K562 (cell line): ENCODE measurements around the gene MADCAM1. TPM values are rescaled to one million over a fixed set of nuclear protein-coding genes. Genes with fewer than 3 reads are reported as not detected.

Experiments used
- ATAC-seq: fragments of 200-7000 bp; cut with Tn5 transposase; 3 replicates; pipeline ENCODE4 v1.9.1; 2020; ENCODE audit warnings: moderate library complexity
- BruUV-seq: library from RNA; stranded (reverse); fragments of 400-500 nt; replicated peaks from 2 replicates; lab custom pipeline; 2021; lab: Mats Ljungman, UMichigan
- CTCF ChIA-PET: fragments of 300-600 bp; formaldehyde crosslinking; extraction: SDS; loops from one replicate; lab custom pipeline; 2021; ENCODE audit warnings: low intra/inter-chr PET ratio; lab: Yijun Ruan, JAX
- POLR2A ChIA-PET: fragments of 300-600, 350-650 bp; sonication (Branson Sonifier 250); formaldehyde crosslinking; extraction: SDS; loops from one replicate; lab custom pipeline; 2021; ENCODE audit warnings: antibody characterized with exemption, inconsistent platforms; lab: Yijun Ruan, JAX
- DNase-seq, 4 experiments: peaks; one replicate each; pipeline versions ENCODE4 v3.0.0 to v3.0.0-alpha.2; 2011 to 2018; ENCODE audit warnings: low spot score in 3 of 4, mixed read lengths in 3 of 4; ENCODE audit errors: extremely low read depth in 1 of 4
- FAIRE-seq: peaks from 2 replicates; lab custom pipeline; 2011; peaks lifted over from hg19 to GRCh38; lab: Jason Lieb, UNC
- H2AFZ ChIP-seq: 2 replicates; pipeline ENCODE4 v1.6.0; 2011; ENCODE audit warnings: low read depth, low read length, control low read depth, inconsistent platforms
- H3K27ac ChIP-seq: fragments of 200-600 bp; 3 replicates; pipeline ENCODE4 v1.8.0; 2011; ENCODE audit warnings: low read depth, mild to moderate bottlenecking, control low read depth, inconsistent platforms, low read length, moderate library complexity, mixed read lengths; ENCODE audit errors: extremely low read depth
- H3K27me3 ChIP-seq, 2 experiments: fragments of 300-600 bp in 1 of 2; 2 replicates in 1 of 2; 3 replicates in 1 of 2; pipeline versions ENCODE4 v1.6.0 to v1.8.0; 2011; ENCODE audit warnings: inconsistent platforms in 2 of 2, low read length in 2 of 2, mild to moderate bottlenecking in 1 of 2, mixed read lengths in 1 of 2, moderate library complexity in 1 of 2; ENCODE audit not compliant: control insufficient read depth in 2 of 2, insufficient read depth in 2 of 2
- H3K36me3 ChIP-seq: fragments of 300-600 bp; 3 replicates; pipeline ENCODE4 v1.8.0; 2011; ENCODE audit warnings: mild to moderate bottlenecking, low read length, inconsistent platforms; ENCODE audit not compliant: control insufficient read depth, insufficient read depth
- H3K4me1 ChIP-seq, 2 experiments: fragments of 200-600 bp in 1 of 2; replicated peaks in 1 of 2; 2 replicates in 1 of 2; 3 replicates in 1 of 2; pipeline versions ENCODE4 v1.5.1 to v1.8.0; 2011; ENCODE audit warnings: inconsistent platforms in 2 of 2, low read length in 2 of 2, mild to moderate bottlenecking in 1 of 2, mixed read lengths in 1 of 2, moderate library complexity in 1 of 2; ENCODE audit not compliant: control insufficient read depth in 2 of 2, insufficient read depth in 2 of 2
- H3K4me2 ChIP-seq: 2 replicates; pipeline ENCODE4 v1.6.1; 2011; ENCODE audit warnings: low read length, control low read depth, inconsistent platforms, mixed read lengths; ENCODE audit not compliant: insufficient read depth
- H3K4me3 ChIP-seq: fragments of 200-600 bp; sonication (generic), shearing (Covaris generic); 2 replicates; pipeline ENCODE4 v1.5.1; 2016; ENCODE audit warnings: control low read depth, inconsistent platforms
- H3K79me2 ChIP-seq: fragments of 200-600 bp; 3 replicates; pipeline ENCODE4 v1.8.0; 2011; ENCODE audit warnings: low read length, inconsistent platforms; ENCODE audit not compliant: control insufficient read depth, insufficient read depth
- H3K9ac ChIP-seq, 2 experiments: 2 replicates each; pipeline versions ENCODE4 v1.6.0 to v1.6.1; 2011; ENCODE audit warnings: low read depth in 2 of 2, low read length in 2 of 2, control low read depth in 1 of 2, inconsistent platforms in 1 of 2, mild to moderate bottlenecking in 1 of 2, mixed read lengths in 1 of 2; ENCODE audit not compliant: insufficient read depth in 1 of 2
- H3K9me1 ChIP-seq: one replicate; pipeline ENCODE4 v1.6.0; 2011; ENCODE audit warnings: inconsistent platforms, mild to moderate bottlenecking, low read length, moderate library complexity; ENCODE audit not compliant: control insufficient read depth, insufficient read depth
- H3K9me3 ChIP-seq: replicated peaks from 2 replicates; pipeline ENCODE4 v1.5.1; 2011; ENCODE audit warnings: low read depth, low read length, inconsistent platforms; ENCODE audit not compliant: control insufficient read depth, insufficient read depth
- H4K20me1 ChIP-seq: replicated peaks from 2 replicates; pipeline ENCODE4 v1.6.1; 2011; ENCODE audit warnings: low read length, inconsistent platforms, mixed read lengths; ENCODE audit not compliant: control insufficient read depth, insufficient read depth
- GABPB2 ChIP-seq: fragments of 250-450 bp; sonication (Bioruptor Pico); conservative IDR thresholded peaks from 2 replicates; pipeline ENCODE4 v1.5.1; 2021; ENCODE audit warnings: mild to moderate bottlenecking
- HIVEP1 ChIP-seq: fragments of 250-450 bp; sonication (Bioruptor Pico); IDR thresholded peaks from 2 replicates; pipeline ENCODE4 v1.4.0; 2020; ENCODE audit warnings: mild to moderate bottlenecking
- POLR2G ChIP-seq: fragments of 200-400 bp; formaldehyde crosslinking; IDR thresholded peaks from 2 replicates; pipeline ENCODE4 v1.6.1; 2017; ENCODE audit warnings: low read depth, mild to moderate bottlenecking, antibody characterized with exemption, low read length, moderate library complexity
- WGBS: fragments of 100-300 bp; shearing (Covaris generic); methylation state at CpG from one replicate; pipeline ENCODE4 v1.1.6; 2016; ENCODE audit warnings: low coverage, mixed read lengths; ENCODE audit not compliant: insufficient coverage; ENCODE audit errors: missing lambda C conversion rate; 5-methylcytosine and 5-hydroxymethylcytosine counted together
- in situ Hi-C: fragments of 300-500 bp; cut with MboI; formaldehyde crosslinking; loops from 4 replicates; pipeline ENCODE4 v1.15.0; 2018; ENCODE audit warnings: inconsistent platforms, mixed read lengths
- intact Hi-C: fragments of 100-400 bp; cut with micrococcal nuclease; formaldehyde crosslinking; loops from 2 replicates; pipeline ENCODE4 v1.14.2; 2022
- polyA plus RNA-seq, 8 experiments: library from polyadenylated mRNA; depleted of rRNA in 4 of 8; stranded (reverse) in 5 of 8; unstranded in 3 of 8; fragments of >200 nt; fragmentation: Nextera tagmentation in 2 of 8; fragmentation: Illumina TruSeq in 1 of 8; extraction: Ambion mirVana in 2 of 8; extraction: Trizol in 1 of 8; gene quantifications; 2 replicates each; pipeline versions ENCODE4 v1.2.1 to v1.2.3, GENCODE V29; 2011 to 2014; ENCODE audit warnings: inconsistent platforms in 1 of 8, missing spikeins in 1 of 8
- total RNA-seq, 7 experiments: library from RNA; depleted of rRNA in 6 of 7; stranded (reverse); fragments of >200 nt in 6 of 7; fragmentation: Illumina TruSeq in 2 of 7; extraction: Trizol in 2 of 7; gene quantifications; 2 replicates each; pipeline versions ENCODE4 v1.2.1 to v1.2.3, GENCODE V29; 2011 to 2021; ENCODE audit warnings: low replicate concordance in 1 of 7

MADCAM1 gene
- total and polyA plus RNA-seq, 9 of the 15 experiments (the other 6 are each of a cell fraction or from before 2014, with no cell fraction given), result 0.09 to 0.36 (median 0.09) TPM; not detected in 6

DNA sequence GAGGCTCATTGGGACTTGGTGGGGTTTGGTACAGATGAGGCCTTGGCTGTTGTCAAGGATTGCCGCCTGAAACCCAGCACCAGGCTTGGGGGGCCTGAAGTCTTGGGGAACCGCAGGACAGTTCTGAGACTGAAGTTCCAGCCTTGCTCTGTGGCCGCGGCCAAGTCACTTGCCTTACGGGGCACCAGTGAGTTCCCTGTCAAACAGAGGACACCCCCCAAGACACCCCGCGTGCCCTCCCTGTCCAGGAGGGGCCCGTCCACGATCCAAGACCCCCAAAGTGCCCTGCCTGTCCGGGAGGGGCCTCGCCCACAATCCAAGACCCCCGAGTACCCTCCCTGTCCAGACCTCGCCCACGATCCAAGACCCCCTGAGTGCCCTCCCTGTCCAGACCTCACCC lies 37.8 kb downstream of the MADCAM1 start:
- TF ChIP-seq HIVEP1 (no peak), GABPB2 (CRISPR knock-in tag) (no peak), POLR2G (0 out of 2 replicates have a peak, but pooled peaks have one; percentile 1)
- DNase-seq (peak in 1 of 4 experiments; percentile 11), FAIRE-seq (no peak), ATAC-seq (no peak)
- no peaks in the 10 kb centered on the region for H3K27me3 ChIP-seq
- no peak overlapping the region; the same call in 1 of the 2 replicates for H3K4me3 ChIP-seq
- no peak overlapping the region for H2AFZ ChIP-seq
- intact Hi-C loops, result loop anchor here (10.0 kb wide), 1 partner anchor 51 kb away; the partner anchor contains the start of gene HCN2
- H3K9me3 ChIP-seq, result peaks cover 3% of the 10 kb centered on the region
- WGBS, result 86% methylated on average over 10 of the region's 14 CpGs
- H3K9me1 ChIP-seq, result peaks cover 6% of the 10 kb centered on the region
- H3K27ac ChIP-seq, result peak overlapping the region; percentile 87; the same call in 1 of the 3 replicates
- in situ Hi-C loops, result no loop called here
- ChIA-PET CTCF (no interaction called here), POLR2A (interaction anchor here (1.5 kb wide), 1 partner anchor 16 kb away, joined by 5 read pairs; no protein-coding TSS in a partner anchor)
- peaks cover 54% of the 10 kb centered on the region; the same call in 1 of the 3 replicates for H3K36me3 ChIP-seq
- peak overlapping the region; percentile 83 to 99; a peak in 3 of 4 replicates for H3K9ac ChIP-seq
- peaks cover 16% of the 10 kb centered on the region for H4K20me1 ChIP-seq
- BruUV-seq, result no TSS peak
- H3K4me1 ChIP-seq, result peaks cover 9 to 81% of the 10 kb centered on the region in 2 experiments; a peak in 4 of 5 replicates
- H3K79me2 ChIP-seq, result peaks cover 49% of the 10 kb centered on the region
- H3K4me2 ChIP-seq, result peak overlapping the region; percentile 86; the same call in 1 of the 2 replicates
